ENCODE measurements around the gene GPR137. TPM values are rescaled to one million over a fixed set of nuclear protein-coding genes. Genes with fewer than 3 reads are reported as not detected.

Gene GPR137
- total RNA-seq, 4 donors from 2014 or later: 20.9 to 36.1 (median 25.4) TPM

DNA sequence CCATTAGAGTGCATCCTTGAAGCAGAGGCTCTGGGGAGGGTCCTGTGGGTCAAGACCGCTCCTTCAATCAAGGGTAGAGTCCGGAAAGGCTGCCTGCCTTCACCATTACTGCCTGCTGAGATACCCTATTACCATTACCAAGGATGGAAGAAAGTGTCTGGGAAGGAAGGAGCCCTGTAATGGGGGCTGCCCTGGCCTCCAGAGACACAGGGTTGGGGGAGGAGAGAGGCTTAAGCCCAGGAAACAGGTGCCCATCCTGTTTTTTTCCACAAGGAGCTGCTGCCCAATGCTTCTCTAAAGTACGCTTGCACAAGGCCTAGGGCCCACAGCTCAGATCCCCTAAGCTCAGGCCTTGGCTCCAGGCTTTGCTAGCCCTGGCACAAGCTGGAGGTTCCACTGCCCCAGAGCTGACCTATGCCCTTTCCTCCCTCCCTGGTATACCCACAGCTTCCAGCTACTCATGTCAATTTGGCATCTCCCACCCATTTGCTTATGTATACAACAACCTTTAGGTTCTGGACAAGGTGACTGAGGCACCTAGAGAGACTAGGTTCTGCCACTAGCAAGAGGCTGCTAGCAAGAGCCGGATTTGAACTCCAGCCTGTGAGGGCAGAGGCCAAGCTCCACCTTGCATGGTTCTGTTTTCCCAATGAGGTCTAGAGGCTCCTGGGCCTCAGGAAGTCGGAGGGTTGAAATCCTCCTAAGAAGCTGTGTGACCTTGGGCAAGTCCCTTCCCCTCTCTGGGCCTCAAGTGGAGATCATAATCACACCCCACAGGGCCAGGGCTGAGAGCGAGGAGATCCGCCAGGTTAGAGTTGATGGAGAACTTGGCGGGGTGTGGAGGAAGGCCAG is 35.9 kb upstream of the GPR137 start:
- Histone ChIP-seq H3K4me3 (no peak overlapping the region), H3K36me3 (peaks cover 0 to 7% (median 6%) of the 10 kb centered on the region in 4 donors), H3K27me3 (no peaks in the 10 kb centered on the region), H3K27ac (replicated peaks in 1 of 4) (no peak overlapping the region), H3K9me3 (no peaks in the 10 kb centered on the region), H3K4me1 (peaks cover 48 to 72% (median 65%) of the 10 kb centered on the region in 4 donors)
- TF ChIP-seq POLR2AphosphoS5 (IDR thresholded peaks at IDR 0.05) (no peak), POLR2A (IDR thresholded peaks at IDR 0.05; ENCODE audit: low read depth) (no peak), EP300 (IDR thresholded peaks at IDR 0.05) (no peak)
- TF ChIP-seq, protein P1, sequence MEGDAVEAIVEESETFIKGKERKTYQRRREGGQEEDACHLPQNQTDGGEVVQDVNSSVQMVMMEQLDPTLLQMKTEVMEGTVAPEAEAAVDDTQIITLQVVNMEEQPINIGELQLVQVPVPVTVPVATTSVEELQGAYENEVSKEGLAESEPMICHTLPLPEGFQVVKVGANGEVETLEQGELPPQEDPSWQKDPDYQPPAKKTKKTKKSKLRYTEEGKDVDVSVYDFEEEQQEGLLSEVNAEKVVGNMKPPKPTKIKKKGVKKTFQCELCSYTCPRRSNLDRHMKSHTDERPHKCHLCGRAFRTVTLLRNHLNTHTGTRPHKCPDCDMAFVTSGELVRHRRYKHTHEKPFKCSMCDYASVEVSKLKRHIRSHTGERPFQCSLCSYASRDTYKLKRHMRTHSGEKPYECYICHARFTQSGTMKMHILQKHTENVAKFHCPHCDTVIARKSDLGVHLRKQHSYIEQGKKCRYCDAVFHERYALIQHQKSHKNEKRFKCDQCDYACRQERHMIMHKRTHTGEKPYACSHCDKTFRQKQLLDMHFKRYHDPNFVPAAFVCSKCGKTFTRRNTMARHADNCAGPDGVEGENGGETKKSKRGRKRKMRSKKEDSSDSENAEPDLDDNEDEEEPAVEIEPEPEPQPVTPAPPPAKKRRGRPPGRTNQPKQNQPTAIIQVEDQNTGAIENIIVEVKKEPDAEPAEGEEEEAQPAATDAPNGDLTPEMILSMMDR (IDR thresholded peaks at IDR 0.05): no peak
- DNase-seq (ENCODE audit: extremely low spot score): no peak
- 89% methylated on average over 8 of the region's 8 CpGs for WGBS
- intact Hi-C loops (cut with DNase I): no loop called here

DNA sequence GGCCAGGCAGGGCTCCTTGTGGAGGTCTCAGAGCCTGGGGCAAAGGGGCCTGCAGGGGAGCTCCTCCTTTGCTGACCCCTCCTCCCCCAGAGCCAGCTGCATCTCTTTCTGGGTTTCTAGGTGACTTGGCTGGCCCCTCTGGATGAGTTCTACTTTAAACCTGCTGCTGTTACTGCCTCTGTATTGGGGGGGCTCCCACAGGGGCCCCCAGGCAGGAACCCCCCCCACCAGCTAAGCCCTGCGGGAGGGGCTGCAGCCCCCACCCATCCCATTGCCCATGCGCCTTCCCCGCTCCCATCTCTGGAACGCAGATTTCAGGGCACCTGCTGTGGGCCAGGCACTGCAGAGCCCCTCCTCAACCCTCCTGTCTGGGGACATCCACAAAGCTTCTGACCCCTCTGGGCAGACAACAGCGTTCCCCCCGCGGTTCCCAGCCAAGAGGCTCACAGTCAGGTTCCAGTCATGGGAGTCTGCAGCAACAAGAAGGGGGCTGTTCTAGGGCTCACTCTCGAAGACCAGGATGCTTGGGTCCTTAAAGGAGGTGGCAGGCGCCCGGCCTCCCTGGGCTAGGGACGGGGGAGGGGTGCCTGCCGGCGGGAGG is 35.1 kb upstream of the GPR137 start:
- peak overlapping the region; percentile 88 to 93 (median 92) for H3K4me3 ChIP-seq
- peaks cover 3 to 14% (median 13%) of the 10 kb centered on the region in 4 donors for H3K36me3 ChIP-seq

DNA sequence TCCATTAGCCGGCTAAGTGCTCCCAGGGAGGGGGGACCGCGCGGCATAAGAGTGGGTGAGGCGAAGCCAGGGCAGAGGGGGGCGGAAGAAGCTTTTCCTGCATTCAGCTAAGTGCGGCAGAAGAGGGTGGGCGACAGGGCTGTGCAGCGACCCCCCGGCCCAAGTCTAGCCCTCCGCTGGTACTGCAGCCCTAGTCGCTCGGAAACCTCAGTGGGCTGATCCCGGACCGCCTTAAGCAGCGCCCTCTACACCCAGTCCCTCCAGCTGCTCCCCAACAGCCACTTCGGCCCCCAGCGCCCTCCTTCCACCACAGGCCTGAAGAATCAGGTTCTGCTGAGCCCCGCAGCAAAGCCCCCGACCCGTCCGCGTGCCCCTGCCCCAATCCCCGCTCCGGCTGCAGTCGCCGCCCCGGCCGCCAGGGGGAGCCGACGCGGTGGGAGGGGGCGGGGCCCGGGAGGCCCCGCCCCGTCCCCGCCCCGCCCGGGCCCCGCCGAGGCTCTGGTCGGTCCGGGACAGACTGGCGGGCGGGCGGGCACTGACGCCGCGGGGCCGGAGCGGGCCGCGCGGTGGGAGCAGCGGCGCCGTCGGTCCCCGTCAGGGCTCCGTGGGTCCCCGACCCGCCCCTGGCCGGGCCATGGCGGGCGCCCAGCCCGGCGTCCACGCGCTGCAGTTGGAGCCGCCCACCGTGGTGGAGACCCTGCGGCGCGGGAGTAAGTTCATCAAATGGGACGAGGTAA is 34.5 kb upstream of the GPR137 start, which contains the start of gene PLCB3:
Gene PLCB3 (plus strand): TSS at position 515 of the 737 bp plus-strand sequence. CDS start 120 bp downstream, at position 635.
- 1% methylated on average over 10 of the region's 75 CpGs for WGBS
- DNase-seq (ENCODE audit: extremely low spot score): no peak
- no peaks in the 10 kb centered on the region for H3K27me3 ChIP-seq
- H3K9me3 ChIP-seq: no peaks in the 10 kb centered on the region
- intact Hi-C loops (cut with DNase I): no loop called here
- no peak for TF ChIP-seq EP300 (IDR thresholded peaks at IDR 0.05)
- TF ChIP-seq POLR2AphosphoS5 (IDR thresholded peaks at IDR 0.05): peak; percentile 4 to 45
- TF ChIP-seq, protein P1 (IDR thresholded peaks at IDR 0.05): peak; percentile 76 to 94 (median 91)
- peaks cover 10 to 21% (median 20%) of the 10 kb centered on the region in 4 donors for H3K36me3 ChIP-seq
- peaks cover 36 to 62% (median 53%) of the 10 kb centered on the region in 4 donors for H3K4me1 ChIP-seq
- H3K4me3 ChIP-seq: peak within 1 kb of the TSS; percentile 88 to 93 (median 92)
- peak within 1 kb of the TSS; percentile 81 to 86 (median 84) for H3K27ac ChIP-seq (replicated peaks in 1 of 4)

More for the DNA sequence above, 35.1 kb upstream of the GPR137 start:
- Histone ChIP-seq H3K27ac (replicated peaks in 1 of 4) (peak overlapping the region in 1 of 4 donors; percentile 81), H3K27me3 (no peaks in the 10 kb centered on the region), H3K9me3 (no peaks in the 10 kb centered on the region), H3K4me1 (peaks cover 40 to 67% (median 58%) of the 10 kb centered on the region in 4 donors)
- WGBS: 0% methylated on average over 3 of the region's 13 CpGs
- intact Hi-C loops (cut with DNase I): no loop called here
- TF ChIP-seq EP300 (IDR thresholded peaks at IDR 0.05): no peak
- TF ChIP-seq POLR2AphosphoS5 (IDR thresholded peaks at IDR 0.05): no peak
- TF ChIP-seq POLR2A (IDR thresholded peaks at IDR 0.05; ENCODE audit: low read depth): no peak
- no peak for DNase-seq (ENCODE audit: extremely low spot score)

DNA sequence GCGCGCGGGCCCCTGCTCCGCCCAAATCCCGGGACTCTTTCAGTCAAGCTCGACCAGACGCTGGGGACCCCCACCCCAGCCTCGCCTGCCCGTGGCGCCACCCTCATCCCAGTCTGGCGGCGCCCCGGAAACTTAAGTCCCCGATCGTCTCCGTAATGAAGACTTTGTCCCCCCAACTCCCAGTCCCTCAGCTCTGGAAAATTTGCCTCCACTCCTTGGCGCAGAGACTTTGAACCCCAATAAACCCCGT is 34.0 kb upstream of the GPR137 start:
- intact Hi-C loops (cut with DNase I): loop anchor here (1.0 kb wide), 1 partner anchor 47 kb away; no protein-coding TSS in a partner anchor
- H3K9me3 ChIP-seq: no peaks in the 10 kb centered on the region
- WGBS: 3% methylated on average over 7 of the region's 18 CpGs
- peaks cover 15 to 26% (median 25%) of the 10 kb centered on the region in 4 donors for H3K36me3 ChIP-seq
- H3K27me3 ChIP-seq: no peaks in the 10 kb centered on the region
- H3K4me1 ChIP-seq: peaks cover 36 to 61% (median 53%) of the 10 kb centered on the region in 4 donors
- DNase-seq (ENCODE audit: extremely low spot score): no peak
- peak overlapping the region; percentile 88 to 93 (median 92) for H3K4me3 ChIP-seq
- TF ChIP-seq EP300 (IDR thresholded peaks at IDR 0.05) (no peak), POLR2A (IDR thresholded peaks at IDR 0.05; ENCODE audit: low read depth) (no peak), POLR2AphosphoS5 (IDR thresholded peaks at IDR 0.05) (no peak)
- TF ChIP-seq, protein P1 (IDR thresholded peaks at IDR 0.05): no peak
- peak overlapping the region; percentile 81 to 86 (median 84) for H3K27ac ChIP-seq (replicated peaks in 1 of 4)

All from esophagus muscularis mucosa (tissue), 4 donors.